ENCODE data around the gene KIF19.
A peak's percentile ranks its signal among the peaks of the same experiment; 100 is the strongest.

Gene KIF19

DNA sequence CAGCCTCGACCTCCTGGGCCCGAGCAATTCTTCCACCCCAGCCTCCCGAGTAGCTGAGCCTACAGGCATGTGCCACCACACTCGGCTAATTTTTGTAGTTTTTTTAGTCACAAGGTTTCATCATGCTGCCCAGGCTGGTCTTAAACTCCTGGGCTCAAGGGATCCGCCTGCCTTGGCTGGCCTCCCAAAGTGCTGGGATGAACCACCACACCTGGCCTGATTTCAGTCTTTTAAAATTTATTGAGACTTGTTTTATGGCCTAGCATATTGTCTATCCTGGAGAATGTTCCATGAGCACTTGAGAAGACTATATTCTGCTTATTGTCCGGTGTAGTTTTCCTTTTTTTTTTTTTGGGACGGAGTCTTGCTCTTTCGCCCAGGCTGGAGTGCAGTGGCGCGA lies 33.5 kb upstream of the KIF19 start:
- H3K27me3 ChIP-seq (ENCODE audit: insufficient read depth, poor library complexity, severe bottlenecking) = no peaks in the 10 kb centered on the region
- H3K4me3 ChIP-seq (replicated peaks; ENCODE audit: insufficient read depth, low read length) = no peak overlapping the region
- no peak for DNase-seq (ENCODE audit: low read depth in 1 of 2, low spot score in 1 of 2)
- no peak overlapping the region for H3K27ac ChIP-seq (replicated peaks)
- TF ChIP-seq POLR2AphosphoS5 (IDR thresholded peaks at IDR 0.05; ENCODE audit: low read depth) (no peak), SPI1 (IDR thresholded peaks at IDR 0.05; ENCODE audit: borderline replicate concordance, low read depth) (no peak), GABPA (IDR thresholded peaks at IDR 0.05; ENCODE audit: low read depth) (no peak)
- TF ChIP-seq, protein P1, sequence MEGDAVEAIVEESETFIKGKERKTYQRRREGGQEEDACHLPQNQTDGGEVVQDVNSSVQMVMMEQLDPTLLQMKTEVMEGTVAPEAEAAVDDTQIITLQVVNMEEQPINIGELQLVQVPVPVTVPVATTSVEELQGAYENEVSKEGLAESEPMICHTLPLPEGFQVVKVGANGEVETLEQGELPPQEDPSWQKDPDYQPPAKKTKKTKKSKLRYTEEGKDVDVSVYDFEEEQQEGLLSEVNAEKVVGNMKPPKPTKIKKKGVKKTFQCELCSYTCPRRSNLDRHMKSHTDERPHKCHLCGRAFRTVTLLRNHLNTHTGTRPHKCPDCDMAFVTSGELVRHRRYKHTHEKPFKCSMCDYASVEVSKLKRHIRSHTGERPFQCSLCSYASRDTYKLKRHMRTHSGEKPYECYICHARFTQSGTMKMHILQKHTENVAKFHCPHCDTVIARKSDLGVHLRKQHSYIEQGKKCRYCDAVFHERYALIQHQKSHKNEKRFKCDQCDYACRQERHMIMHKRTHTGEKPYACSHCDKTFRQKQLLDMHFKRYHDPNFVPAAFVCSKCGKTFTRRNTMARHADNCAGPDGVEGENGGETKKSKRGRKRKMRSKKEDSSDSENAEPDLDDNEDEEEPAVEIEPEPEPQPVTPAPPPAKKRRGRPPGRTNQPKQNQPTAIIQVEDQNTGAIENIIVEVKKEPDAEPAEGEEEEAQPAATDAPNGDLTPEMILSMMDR (IDR thresholded peaks at IDR 0.05; ENCODE audit: insufficient read depth, low read length) = no peak
- TF ChIP-seq, protein P2, sequence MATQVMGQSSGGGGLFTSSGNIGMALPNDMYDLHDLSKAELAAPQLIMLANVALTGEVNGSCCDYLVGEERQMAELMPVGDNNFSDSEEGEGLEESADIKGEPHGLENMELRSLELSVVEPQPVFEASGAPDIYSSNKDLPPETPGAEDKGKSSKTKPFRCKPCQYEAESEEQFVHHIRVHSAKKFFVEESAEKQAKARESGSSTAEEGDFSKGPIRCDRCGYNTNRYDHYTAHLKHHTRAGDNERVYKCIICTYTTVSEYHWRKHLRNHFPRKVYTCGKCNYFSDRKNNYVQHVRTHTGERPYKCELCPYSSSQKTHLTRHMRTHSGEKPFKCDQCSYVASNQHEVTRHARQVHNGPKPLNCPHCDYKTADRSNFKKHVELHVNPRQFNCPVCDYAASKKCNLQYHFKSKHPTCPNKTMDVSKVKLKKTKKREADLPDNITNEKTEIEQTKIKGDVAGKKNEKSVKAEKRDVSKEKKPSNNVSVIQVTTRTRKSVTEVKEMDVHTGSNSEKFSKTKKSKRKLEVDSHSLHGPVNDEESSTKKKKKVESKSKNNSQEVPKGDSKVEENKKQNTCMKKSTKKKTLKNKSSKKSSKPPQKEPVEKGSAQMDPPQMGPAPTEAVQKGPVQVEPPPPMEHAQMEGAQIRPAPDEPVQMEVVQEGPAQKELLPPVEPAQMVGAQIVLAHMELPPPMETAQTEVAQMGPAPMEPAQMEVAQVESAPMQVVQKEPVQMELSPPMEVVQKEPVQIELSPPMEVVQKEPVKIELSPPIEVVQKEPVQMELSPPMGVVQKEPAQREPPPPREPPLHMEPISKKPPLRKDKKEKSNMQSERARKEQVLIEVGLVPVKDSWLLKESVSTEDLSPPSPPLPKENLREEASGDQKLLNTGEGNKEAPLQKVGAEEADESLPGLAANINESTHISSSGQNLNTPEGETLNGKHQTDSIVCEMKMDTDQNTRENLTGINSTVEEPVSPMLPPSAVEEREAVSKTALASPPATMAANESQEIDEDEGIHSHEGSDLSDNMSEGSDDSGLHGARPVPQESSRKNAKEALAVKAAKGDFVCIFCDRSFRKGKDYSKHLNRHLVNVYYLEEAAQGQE (IDR thresholded peaks at IDR 0.05; ENCODE audit: insufficient replicate concordance, low read depth) = no peak

DNA sequence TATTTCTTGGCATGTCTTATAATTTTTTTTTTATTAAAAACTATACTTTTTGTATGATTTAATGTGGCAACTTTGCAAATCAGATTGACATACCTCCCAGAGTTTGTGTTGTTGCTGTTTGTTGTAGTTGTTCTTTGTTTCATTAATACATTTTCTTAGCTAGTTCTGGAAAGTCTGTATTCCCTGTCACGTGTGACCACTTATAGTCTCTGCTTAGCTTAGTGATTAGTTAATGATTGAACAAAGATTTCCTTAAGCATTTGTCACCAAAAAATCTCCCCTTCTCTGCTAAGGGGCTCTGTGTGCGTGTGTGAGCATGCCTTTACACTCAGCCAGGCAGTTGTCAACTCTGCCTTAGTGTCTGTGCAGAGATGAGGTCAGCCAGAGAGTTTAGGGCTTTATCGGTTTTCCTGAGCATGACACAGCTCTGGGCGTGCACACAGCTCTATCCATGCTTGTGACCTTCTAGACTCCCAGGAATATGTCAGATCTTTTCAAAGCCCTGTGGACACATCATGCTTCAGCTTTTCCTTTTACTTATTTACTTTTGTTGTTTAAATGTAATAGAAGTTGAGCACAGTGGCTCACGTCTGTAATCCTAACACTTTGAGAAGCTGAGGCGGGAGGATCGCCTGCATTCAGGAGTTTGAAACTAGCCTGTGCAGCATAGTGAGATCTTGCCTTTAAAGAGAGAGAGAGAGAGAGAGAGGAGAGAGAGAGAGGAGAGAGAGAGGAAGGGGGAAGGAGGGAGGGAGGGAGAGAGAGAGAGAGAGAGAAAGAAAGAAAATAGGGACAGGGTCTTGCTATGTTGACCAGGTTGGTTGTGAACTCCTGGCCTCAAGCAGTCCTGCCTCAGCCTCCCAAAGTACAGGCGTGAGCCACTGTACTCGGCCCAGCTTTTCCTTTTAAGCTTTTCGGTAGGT lies 30.1 kb upstream of the KIF19 start:
- no peak for DNase-seq (ENCODE audit: low read depth in 1 of 2, low spot score in 1 of 2)
- H3K27me3 ChIP-seq (ENCODE audit: insufficient read depth, poor library complexity, severe bottlenecking) = peaks cover 2% of the 10 kb centered on the region
- no peak overlapping the region for H3K4me3 ChIP-seq (replicated peaks; ENCODE audit: insufficient read depth, low read length)
- TF ChIP-seq POLR2AphosphoS5 (IDR thresholded peaks at IDR 0.05; ENCODE audit: low read depth) = no peak
- TF ChIP-seq, protein P1 (IDR thresholded peaks at IDR 0.05; ENCODE audit: insufficient read depth, low read length) = no peak
- no peak overlapping the region for H3K27ac ChIP-seq (replicated peaks)

DNA sequence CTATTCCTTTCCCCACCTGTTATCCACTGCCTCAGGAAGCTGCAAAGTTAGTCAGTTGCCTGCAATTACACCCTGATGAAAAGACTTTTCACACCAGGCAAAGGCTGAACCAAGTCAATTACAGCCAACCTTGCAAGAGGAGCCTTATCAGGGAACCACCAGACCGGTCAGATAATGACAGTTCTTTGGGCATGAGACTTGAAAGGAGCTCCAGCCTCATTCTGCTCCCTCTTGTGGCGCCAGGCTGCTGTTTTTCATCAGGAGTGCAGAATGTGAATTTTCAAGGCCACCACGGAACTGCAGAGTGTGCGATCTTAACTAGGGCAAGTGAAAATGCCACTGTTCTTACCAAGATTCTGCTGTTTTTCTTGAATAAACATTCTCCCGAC lies 29.5 kb upstream of the KIF19 start:
- H3K27me3 ChIP-seq (ENCODE audit: insufficient read depth, poor library complexity, severe bottlenecking) = peaks cover 2% of the 10 kb centered on the region
- TF ChIP-seq SPI1 (IDR thresholded peaks at IDR 0.05; ENCODE audit: borderline replicate concordance, low read depth) (no peak), POLR2AphosphoS5 (IDR thresholded peaks at IDR 0.05; ENCODE audit: low read depth) (no peak)
- TF ChIP-seq, protein P1 (IDR thresholded peaks at IDR 0.05; ENCODE audit: insufficient read depth, low read length) = peak; percentile 62
- peak in 1 of 2 experiments; percentile 60 for DNase-seq (ENCODE audit: low read depth in 1 of 2, low spot score in 1 of 2)
- H3K27ac ChIP-seq (replicated peaks) = no peak overlapping the region
- no peak overlapping the region for H3K4me3 ChIP-seq (replicated peaks; ENCODE audit: insufficient read depth, low read length)

DNA sequence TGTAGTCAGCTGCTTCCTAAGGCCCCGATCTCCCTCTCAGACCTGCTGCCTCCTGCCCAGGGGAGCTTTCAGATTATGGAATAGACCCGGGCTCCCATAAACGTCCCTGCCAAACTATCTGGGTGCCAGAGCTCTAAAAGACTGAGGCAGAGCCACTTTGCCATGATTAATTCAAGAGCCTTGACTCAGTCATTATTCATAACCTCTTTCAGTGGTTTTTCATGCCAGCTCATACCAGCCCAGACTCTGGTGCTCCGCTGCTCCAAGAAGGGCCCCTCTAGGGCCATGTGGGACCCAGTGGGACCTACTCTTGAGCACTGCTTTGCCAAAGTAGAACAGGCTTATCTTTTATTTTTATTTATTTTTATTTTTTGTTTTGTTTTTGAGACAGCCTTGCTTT lies 28.1 kb upstream of the KIF19 start:
- no peak for DNase-seq (ENCODE audit: low read depth in 1 of 2, low spot score in 1 of 2)
- no peak overlapping the region for H3K4me3 ChIP-seq (replicated peaks; ENCODE audit: insufficient read depth, low read length)
- TF ChIP-seq GABPA (IDR thresholded peaks at IDR 0.05; ENCODE audit: low read depth) (no peak), POLR2AphosphoS5 (IDR thresholded peaks at IDR 0.05; ENCODE audit: low read depth) (no peak), SPI1 (IDR thresholded peaks at IDR 0.05; ENCODE audit: borderline replicate concordance, low read depth) (no peak)
- TF ChIP-seq, protein P1 (IDR thresholded peaks at IDR 0.05; ENCODE audit: insufficient read depth, low read length) = no peak
- TF ChIP-seq, protein P2 (IDR thresholded peaks at IDR 0.05; ENCODE audit: insufficient replicate concordance, low read depth) = no peak
- peaks cover 2% of the 10 kb centered on the region for H3K27me3 ChIP-seq (ENCODE audit: insufficient read depth, poor library complexity, severe bottlenecking)
- no peak overlapping the region for H3K27ac ChIP-seq (replicated peaks)
